LHCN-M2 (cell line): ENCODE results near the gene EN1. TPM values are rescaled to one million over a fixed set of nuclear protein-coding genes. Genes with fewer than 3 reads are reported as not detected.

Source experiments
- total RNA-seq: library from RNA; depleted of rRNA; stranded (reverse); fragments of >200 nt; gene quantifications from 2 replicates; pipeline ENCODE4 v1.2.3, GENCODE V29; 2014; rRNA removed

Gene EN1
- total RNA-seq, 1 experiment from 2014 or later = 4.5 TPM

Other genes with a start within 250 kb of the EN1 start
- not detected in 2 replicates for gene MARCO, start 94.5 kb upstream of the EN1 start, total RNA-seq